ENCODE data around the gene ZNF441.
A peak's percentile ranks its signal among the peaks of the same experiment; 100 is the strongest.

Gene ZNF441

GRCh38 chr19:11737964-11738745, 28.6 kb upstream of the ZNF441 start:
- H3K27ac ChIP-seq: peak overlapping the region; percentile 87
- no peak for TF ChIP-seq ZFX (IDR thresholded peaks at IDR 0.05; ENCODE audit: borderline replicate concordance)
- peak; percentile 29 for TF ChIP-seq CTCF (IDR thresholded peaks at IDR 0.05)

DNA sequence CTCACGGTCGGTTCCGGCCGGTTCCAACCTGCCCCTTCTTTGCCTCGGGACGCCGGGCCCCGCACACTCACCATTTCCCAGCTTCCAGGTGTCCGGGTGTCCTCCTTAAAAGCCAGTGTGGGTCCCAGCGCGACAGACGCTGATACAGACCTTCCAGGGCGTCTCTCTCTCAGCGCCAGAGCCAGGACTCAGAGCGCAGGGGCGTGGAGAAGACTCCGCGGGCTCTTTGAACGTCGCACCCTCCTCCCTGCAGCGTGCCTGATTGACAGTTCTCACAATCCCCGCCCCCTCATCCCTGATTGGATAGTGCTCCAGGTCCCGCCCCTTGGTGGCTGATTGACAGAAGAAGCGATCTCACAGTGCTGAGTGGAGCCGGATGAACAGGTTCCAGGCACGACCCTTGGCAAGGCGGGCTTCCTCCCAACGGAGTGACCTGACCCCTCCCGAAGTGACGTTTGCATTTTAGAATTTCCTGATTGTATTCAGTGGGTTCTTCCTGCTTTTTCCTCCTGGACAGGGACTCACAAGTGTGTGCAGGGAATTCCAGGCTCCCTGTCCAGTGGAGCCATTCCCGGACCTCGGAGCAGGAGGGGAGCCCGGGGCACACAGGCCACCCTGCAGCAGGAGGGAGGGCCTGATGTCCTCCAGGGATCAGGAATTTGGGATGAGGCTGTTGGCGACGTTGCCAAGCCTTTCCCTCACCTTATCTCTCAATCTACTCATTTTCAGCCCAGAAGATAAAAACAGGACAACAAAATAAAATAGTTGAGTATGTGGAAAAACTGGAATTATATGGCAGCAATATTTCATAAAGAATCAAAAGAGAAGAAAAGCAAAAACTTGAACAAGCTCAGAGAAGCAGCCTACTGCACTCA, 27.8 kb upstream of the ZNF441 start, which contains the start of gene ZNF823:
ZNF823 (minus strand) TSS at position 201 of the 875 bp plus-strand sequence; CDS start at position 74, 127 bp downstream.
- H3K27ac ChIP-seq: peak within 1 kb of the TSS; percentile 87
- 0 out of 2 replicates have a peak, but pooled peaks have one; percentile 7 for TF ChIP-seq CTCF (IDR thresholded peaks at IDR 0.05)
- TF ChIP-seq ZFX (IDR thresholded peaks at IDR 0.05; ENCODE audit: borderline replicate concordance): no peak

DNA sequence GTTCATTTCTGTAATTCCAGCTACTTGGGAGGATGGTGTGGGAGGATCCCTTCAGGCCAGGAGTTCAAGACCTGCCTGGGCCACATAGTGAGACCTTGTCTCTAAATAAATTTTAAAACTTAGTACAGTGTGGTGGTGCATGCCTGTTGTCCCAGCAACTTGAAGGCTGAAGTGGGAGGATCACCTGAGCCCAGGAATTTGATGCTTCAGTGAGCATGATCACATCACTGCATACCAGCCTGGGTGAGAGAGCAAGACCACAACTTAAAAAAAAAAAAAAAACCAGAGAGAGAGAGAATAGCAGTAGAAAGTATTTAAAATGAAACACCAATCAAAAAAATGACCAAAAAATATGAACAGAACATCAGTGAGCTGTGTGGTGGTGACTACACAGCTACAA, 20.9 kb upstream of the ZNF441 start:
- no peak for TF ChIP-seq ZFX (IDR thresholded peaks at IDR 0.05; ENCODE audit: borderline replicate concordance)
- TF ChIP-seq CTCF (IDR thresholded peaks at IDR 0.05): no peak
- H3K27ac ChIP-seq: no peak overlapping the region

DNA sequence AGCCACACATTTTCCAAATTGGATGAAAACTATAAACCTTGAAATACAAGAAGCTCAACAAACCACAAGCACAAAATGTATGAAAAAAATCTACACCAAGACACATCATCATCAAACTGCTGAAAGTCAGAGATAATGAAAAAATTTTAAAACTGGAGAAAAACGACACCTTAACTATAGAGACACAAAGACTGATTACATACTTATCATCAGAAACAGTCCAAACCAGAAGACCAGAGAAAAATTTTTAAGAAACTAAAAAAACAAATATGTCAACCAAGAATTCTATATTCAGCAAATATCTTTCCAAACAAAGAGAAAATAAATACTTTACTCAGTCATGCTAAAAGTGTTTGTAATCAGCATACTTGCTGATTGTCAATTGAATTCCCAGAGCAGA, 19.5 kb upstream of the ZNF441 start:
- no peak overlapping the region for H3K27ac ChIP-seq
- TF ChIP-seq ZFX (IDR thresholded peaks at IDR 0.05; ENCODE audit: borderline replicate concordance) (no peak), CTCF (IDR thresholded peaks at IDR 0.05) (no peak)

DNA sequence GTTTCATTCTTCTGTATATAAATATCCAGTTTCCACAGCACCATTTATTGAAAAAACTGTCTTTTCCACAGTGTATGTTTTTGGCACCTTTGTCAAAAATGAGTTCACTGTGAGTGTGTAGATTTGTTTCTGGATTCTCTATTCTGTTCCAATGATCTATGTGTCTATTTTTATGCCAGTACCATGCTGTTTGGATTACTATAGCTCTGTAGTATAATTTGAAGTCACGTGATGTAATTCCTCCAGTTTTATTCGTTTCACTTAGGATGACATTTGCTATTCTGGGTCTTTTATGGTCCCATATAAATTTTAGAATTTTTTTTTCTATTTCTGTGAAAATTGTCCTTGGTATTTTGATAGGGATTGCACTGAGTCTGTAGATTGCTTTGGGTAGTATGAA, 17.0 kb upstream of the ZNF441 start:
- no peak overlapping the region for H3K27ac ChIP-seq
- TF ChIP-seq CTCF (IDR thresholded peaks at IDR 0.05): no peak
- no peak for TF ChIP-seq ZFX (IDR thresholded peaks at IDR 0.05; ENCODE audit: borderline replicate concordance)

GRCh38 chr19:11752244-11752736, 14.5 kb upstream of the ZNF441 start:
- no peak overlapping the region for H3K27ac ChIP-seq
- no peak for TF ChIP-seq CTCF (IDR thresholded peaks at IDR 0.05)
- TF ChIP-seq ZFX (IDR thresholded peaks at IDR 0.05; ENCODE audit: borderline replicate concordance): no peak

Data from 22Rv1 (cell line).